ENCODE measurements around the gene HPS3.

HPS3 gene

GRCh38 chr3:149118724-149119123, 10.7 kb upstream of the HPS3 start:
- no peak for TF ChIP-seq CTCF (IDR thresholded peaks at IDR 0.05; ENCODE audit: low read depth, low read length)
- Histone ChIP-seq H3K36me3 (no peaks in the 10 kb centered on the region), H3K4me3 (ENCODE audit: low read depth, low read length) (no peak overlapping the region), H3K9me3 (no peaks in the 10 kb centered on the region), H3K27me3 (no peaks in the 10 kb centered on the region), H3K4me1 (no peaks in the 10 kb centered on the region)
- DNase-seq = no peak

GRCh38 chr3:149119466-149119865, 10.0 kb upstream of the HPS3 start:
- H3K4me1 ChIP-seq = no peaks in the 10 kb centered on the region
- no peaks in the 10 kb centered on the region for H3K36me3 ChIP-seq
- H3K9me3 ChIP-seq = no peaks in the 10 kb centered on the region
- DNase-seq = no peak
- H3K4me3 ChIP-seq (ENCODE audit: low read depth, low read length) = no peak overlapping the region
- no peaks in the 10 kb centered on the region for H3K27me3 ChIP-seq
- TF ChIP-seq CTCF (IDR thresholded peaks at IDR 0.05; ENCODE audit: low read depth, low read length) = no peak

- no peak for DNase-seq
- Histone ChIP-seq H3K4me1 (no peaks in the 10 kb centered on the region), H3K27me3 (no peaks in the 10 kb centered on the region), H3K4me3 (ENCODE audit: low read depth, low read length) (no peak overlapping the region), H3K36me3 (no peaks in the 10 kb centered on the region), H3K9me3 (no peaks in the 10 kb centered on the region)
- TF ChIP-seq CTCF (IDR thresholded peaks at IDR 0.05; ENCODE audit: low read depth, low read length) = peak; percentile 61
Measured at GRCh38 chr3:149120051-149120972, 9.1 kb upstream of the HPS3 start.

GRCh38 chr3:149122721-149123578, 6.5 kb upstream of the HPS3 start:
- no peak for TF ChIP-seq CTCF (IDR thresholded peaks at IDR 0.05; ENCODE audit: low read depth, low read length)
- no peaks in the 10 kb centered on the region for H3K27me3 ChIP-seq

GRCh38 chr3:149128821-149129220, 617 bp upstream of the HPS3 start:
- peak overlapping the region; percentile 85 for H3K4me3 ChIP-seq (ENCODE audit: low read depth, low read length)
- H3K4me1 ChIP-seq = no peaks in the 10 kb centered on the region
- H3K9me3 ChIP-seq = no peaks in the 10 kb centered on the region
- no peak for DNase-seq
- H3K27me3 ChIP-seq = no peaks in the 10 kb centered on the region
- H3K36me3 ChIP-seq = no peaks in the 10 kb centered on the region
- no peak for TF ChIP-seq CTCF (IDR thresholded peaks at IDR 0.05; ENCODE audit: low read depth, low read length)

More at GRCh38 chr3:149122721-149123578, 6.5 kb upstream of the HPS3 start:
- DNase-seq = no peak
- Histone ChIP-seq H3K4me3 (ENCODE audit: low read depth, low read length) (no peak overlapping the region), H3K36me3 (no peaks in the 10 kb centered on the region), H3K4me1 (no peaks in the 10 kb centered on the region), H3K9me3 (no peaks in the 10 kb centered on the region)

All from BE2C (cell line).